Suppressor macrophage (primary cell): ENCODE measurements around the gene PDE6H.
A peak's percentile ranks its signal among the peaks of the same experiment; 100 is the strongest.

Source experiments
- DNase-seq, 4 experiments: peaks; one replicate each; pipeline ENCODE4 v3.0.0-alpha.2; 2020 to 2022

The PDE6H gene

GRCh38 chr12:14976658-14977057 is 3.8 kb downstream of the PDE6H start:
- DNase-seq, result peak in 1 of 4 experiments; percentile 58

- no peak for DNase-seq
Measured at GRCh38 chr12:14979468-14979867, 6.6 kb downstream of the PDE6H start.

- peak; percentile 88 to 95 (median 92) for DNase-seq
Measured at GRCh38 chr12:14981049-14981448, 8.2 kb downstream of the PDE6H start.

GRCh38 chr12:14982562-14982961 is 9.7 kb downstream of the PDE6H start:
- DNase-seq, result peak; percentile 57 to 88 (median 72)

GRCh38 chr12:14982991-14983390 is 10.1 kb downstream of the PDE6H start:
- DNase-seq, result peak in 3 of 4 experiments; percentile 36 to 60 (median 52)

GRCh38 chr12:14984036-14984435 is 11.2 kb downstream of the PDE6H start:
- DNase-seq, result no peak

GRCh38 chr12:14984766-14985285 is 12.0 kb downstream of the PDE6H start:
- DNase-seq, result peak in 3 of 4 experiments; percentile 31 to 64 (median 57)

GRCh38 chr12:14986449-14986848 is 13.6 kb downstream of the PDE6H start:
- DNase-seq, result no peak

- DNase-seq, result peak; percentile 30 to 73 (median 55)
Measured at GRCh38 chr12:14988035-14988434, 15.2 kb downstream of the PDE6H start.

GRCh38 chr12:14989790-14990189 is 16.9 kb downstream of the PDE6H start:
- peak in 3 of 4 experiments; percentile 43 to 62 (median 56) for DNase-seq

- DNase-seq, result no peak
Measured at GRCh38 chr12:14991069-14991468, 18.2 kb downstream of the PDE6H start.

- no peak for DNase-seq
Measured at GRCh38 chr12:14992673-14993072, 19.8 kb downstream of the PDE6H start.

GRCh38 chr12:14993117-14993516 is 20.3 kb downstream of the PDE6H start:
- DNase-seq, result no peak

GRCh38 chr12:14993537-14994266 is 20.9 kb downstream of the PDE6H start:
- peak in 2 of 4 experiments; percentile 40 to 55 for DNase-seq

GRCh38 chr12:14994610-14995009 is 21.8 kb downstream of the PDE6H start:
- no peak for DNase-seq

- DNase-seq, result peak in 3 of 4 experiments; percentile 28 to 88 (median 76)
Measured at GRCh38 chr12:14995583-14996425, 23.0 kb downstream of the PDE6H start.

- no peak for DNase-seq
Measured at GRCh38 chr12:14997998-14998397, 25.2 kb downstream of the PDE6H start.

- DNase-seq, result no peak
Measured at GRCh38 chr12:14999021-14999694, 26.3 kb downstream of the PDE6H start.

GRCh38 chr12:14999695-15000365 is 27.0 kb downstream of the PDE6H start:
- no peak for DNase-seq

GRCh38 chr12:15000575-15000974 is 27.7 kb downstream of the PDE6H start:
- no peak for DNase-seq

GRCh38 chr12:15001733-15002382 is 29.0 kb downstream of the PDE6H start:
- DNase-seq, result no peak

- DNase-seq, result no peak
Measured at GRCh38 chr12:15004421-15004820, 31.6 kb downstream of the PDE6H start.
